ENCODE measurements around the gene ITPR2. TPM values are rescaled to one million over a fixed set of nuclear protein-coding genes. Genes with fewer than 3 reads are reported as not detected.

The ITPR2 gene
- total RNA-seq, 1 donor: 33.4 TPM

DNA sequence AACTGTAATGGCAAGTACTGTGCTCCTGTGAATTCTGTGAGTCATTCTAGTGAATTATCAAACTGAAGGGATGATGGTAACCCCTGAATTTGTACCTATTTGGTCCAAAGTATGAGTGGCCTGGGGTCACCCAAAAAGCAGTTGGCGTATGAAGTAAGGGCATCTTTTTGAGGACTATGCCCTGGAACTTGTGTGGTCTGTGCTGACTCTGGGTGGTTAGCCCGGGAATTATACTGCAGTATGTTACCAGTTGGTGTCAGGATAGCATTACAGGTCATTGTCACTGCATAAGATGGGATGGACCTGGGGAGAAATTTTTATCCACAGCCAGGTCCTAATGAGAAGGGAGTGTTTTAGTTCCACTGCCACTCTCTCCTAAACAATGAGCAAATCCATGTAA, 462.9 kb downstream of the ITPR2 start:
- H3K4me1 ChIP-seq (ENCODE audit: insufficient read depth, low read length): no peaks in the 10 kb centered on the region
- H3K4me3 ChIP-seq (ENCODE audit: low read length): no peak overlapping the region
- H3K9me3 ChIP-seq (ENCODE audit: low read depth, low read length): no peaks in the 10 kb centered on the region
- no peaks in the 10 kb centered on the region for H3K27me3 ChIP-seq (ENCODE audit: insufficient read depth, low read length)

GRCh38 chr12:26369588-26369987, 463.4 kb downstream of the ITPR2 start:
- Histone ChIP-seq H3K9me3 (ENCODE audit: low read depth, low read length) (no peaks in the 10 kb centered on the region), H3K4me1 (ENCODE audit: insufficient read depth, low read length) (no peaks in the 10 kb centered on the region), H3K27me3 (ENCODE audit: insufficient read depth, low read length) (no peaks in the 10 kb centered on the region), H3K4me3 (ENCODE audit: low read length) (no peak overlapping the region)

DNA sequence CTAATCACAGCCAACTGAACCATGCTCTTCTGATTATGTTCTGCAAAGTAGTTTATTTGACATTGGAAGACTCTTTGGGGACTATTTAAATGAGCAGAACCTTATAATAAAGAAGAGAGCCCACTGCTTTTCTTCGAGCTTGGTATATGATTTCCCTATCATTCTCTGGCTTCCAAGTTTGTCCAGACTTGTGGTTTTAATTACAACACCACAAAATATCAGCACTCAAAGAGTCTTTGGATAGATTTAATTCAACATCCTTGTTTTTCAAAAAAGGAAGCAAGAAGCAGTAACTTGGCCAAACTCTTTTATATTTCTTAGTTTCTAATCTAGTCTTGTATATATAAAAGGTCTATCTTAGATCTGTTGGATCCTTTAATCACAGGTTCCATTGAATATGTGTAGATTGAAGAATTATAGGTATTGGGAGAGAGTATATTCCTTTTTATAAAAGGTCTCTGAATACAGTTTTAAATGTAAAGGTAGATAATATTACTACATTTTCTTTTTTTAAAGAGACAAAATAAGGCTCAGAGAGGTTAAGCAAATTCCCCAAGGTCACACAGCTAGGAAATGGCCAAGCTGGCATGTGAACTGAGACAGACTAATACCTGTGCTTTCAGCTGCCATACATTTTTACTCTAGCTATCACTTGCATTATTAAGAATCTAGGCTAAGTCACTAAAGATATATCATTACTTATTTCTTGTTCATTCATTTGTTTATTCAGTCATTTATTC, 464.8 kb downstream of the ITPR2 start:
- Histone ChIP-seq H3K4me3 (ENCODE audit: low read length) (no peak overlapping the region), H3K4me1 (ENCODE audit: insufficient read depth, low read length) (no peaks in the 10 kb centered on the region), H3K27me3 (ENCODE audit: insufficient read depth, low read length) (no peaks in the 10 kb centered on the region), H3K9me3 (ENCODE audit: low read depth, low read length) (no peaks in the 10 kb centered on the region)

GRCh38 chr12:26361964-26362363, 471.0 kb downstream of the ITPR2 start:
- no peaks in the 10 kb centered on the region for H3K4me1 ChIP-seq (ENCODE audit: insufficient read depth, low read length)
- no peak overlapping the region for H3K4me3 ChIP-seq (ENCODE audit: low read length)
- H3K27me3 ChIP-seq (ENCODE audit: insufficient read depth, low read length): no peaks in the 10 kb centered on the region
- no peaks in the 10 kb centered on the region for H3K9me3 ChIP-seq (ENCODE audit: low read depth, low read length)

GRCh38 chr12:26360062-26360461, 472.9 kb downstream of the ITPR2 start:
- no peak overlapping the region for H3K4me3 ChIP-seq (ENCODE audit: low read length)
- no peaks in the 10 kb centered on the region for H3K27me3 ChIP-seq (ENCODE audit: insufficient read depth, low read length)
- H3K4me1 ChIP-seq (ENCODE audit: insufficient read depth, low read length): no peaks in the 10 kb centered on the region
- H3K9me3 ChIP-seq (ENCODE audit: low read depth, low read length): no peaks in the 10 kb centered on the region

DNA sequence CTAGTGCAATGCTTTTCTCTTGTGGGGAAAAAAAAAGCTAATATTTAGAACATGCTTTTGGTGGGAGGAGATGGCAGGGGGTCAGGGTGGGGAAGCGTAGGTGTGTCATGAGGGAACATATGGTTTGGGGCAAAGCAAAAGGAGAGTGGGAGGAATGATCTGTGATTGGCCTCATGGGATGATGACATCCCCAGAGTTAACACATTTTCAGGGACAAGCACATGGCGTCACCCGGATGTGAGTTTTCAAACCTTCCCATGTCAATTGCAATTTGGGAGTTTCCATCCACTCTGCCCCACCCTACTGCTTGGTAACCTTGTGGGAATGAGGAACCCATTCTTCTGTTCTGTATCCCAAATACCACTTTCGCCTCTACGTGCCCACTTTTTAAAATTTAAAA, 473.4 kb downstream of the ITPR2 start:
- Histone ChIP-seq H3K9me3 (ENCODE audit: low read depth, low read length) (no peaks in the 10 kb centered on the region), H3K4me1 (ENCODE audit: insufficient read depth, low read length) (no peaks in the 10 kb centered on the region), H3K4me3 (ENCODE audit: low read length) (no peak overlapping the region), H3K27me3 (ENCODE audit: insufficient read depth, low read length) (no peaks in the 10 kb centered on the region)

DNA sequence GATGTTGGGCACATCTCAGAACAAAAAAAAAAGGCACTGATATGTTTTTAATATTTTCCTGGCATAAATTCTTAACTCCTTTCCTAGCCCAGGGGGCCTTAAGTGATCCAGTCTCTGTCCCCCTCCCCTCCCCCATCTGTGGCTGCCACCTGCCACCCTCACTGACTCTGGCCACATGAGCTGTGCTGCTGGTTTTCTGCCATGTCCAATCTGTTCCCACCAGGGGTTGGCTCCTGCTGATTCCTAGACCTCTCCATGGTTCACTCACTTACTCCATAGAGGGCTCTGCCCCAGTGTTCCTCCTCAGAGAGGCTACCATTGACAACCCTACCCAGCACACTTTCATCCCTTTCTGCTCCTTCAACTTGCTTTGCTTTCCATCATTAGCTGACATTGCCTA, 474.3 kb downstream of the ITPR2 start:
- Histone ChIP-seq H3K27me3 (ENCODE audit: insufficient read depth, low read length) (no peaks in the 10 kb centered on the region), H3K4me1 (ENCODE audit: insufficient read depth, low read length) (no peaks in the 10 kb centered on the region), H3K9me3 (ENCODE audit: low read depth, low read length) (no peaks in the 10 kb centered on the region), H3K4me3 (ENCODE audit: low read length) (no peak overlapping the region)

GRCh38 chr12:26347300-26347699, 485.7 kb downstream of the ITPR2 start:
- H3K9me3 ChIP-seq (ENCODE audit: low read depth, low read length): no peaks in the 10 kb centered on the region

GRCh38 chr12:26346736-26347135, 486.3 kb downstream of the ITPR2 start:
- H3K9me3 ChIP-seq (ENCODE audit: low read depth, low read length): no peaks in the 10 kb centered on the region

More at GRCh38 chr12:26347300-26347699, 485.7 kb downstream of the ITPR2 start:
- no peak overlapping the region for H3K4me3 ChIP-seq (ENCODE audit: low read length)
- no peaks in the 10 kb centered on the region for H3K27me3 ChIP-seq (ENCODE audit: insufficient read depth, low read length)
- no peaks in the 10 kb centered on the region for H3K4me1 ChIP-seq (ENCODE audit: insufficient read depth, low read length)

GRCh38 chr12:26345471-26346003, 487.5 kb downstream of the ITPR2 start:
- H3K4me1 ChIP-seq (ENCODE audit: insufficient read depth, low read length): peaks cover 9% of the 10 kb centered on the region
- no peak overlapping the region for H3K4me3 ChIP-seq (ENCODE audit: low read length)
- H3K27me3 ChIP-seq (ENCODE audit: insufficient read depth, low read length): no peaks in the 10 kb centered on the region
- H3K9me3 ChIP-seq (ENCODE audit: low read depth, low read length): no peaks in the 10 kb centered on the region

More at GRCh38 chr12:26346736-26347135, 486.3 kb downstream of the ITPR2 start:
- Histone ChIP-seq H3K4me3 (ENCODE audit: low read length) (no peak overlapping the region), H3K27me3 (ENCODE audit: insufficient read depth, low read length) (no peaks in the 10 kb centered on the region), H3K4me1 (ENCODE audit: insufficient read depth, low read length) (no peaks in the 10 kb centered on the region)

- no peaks in the 10 kb centered on the region for H3K9me3 ChIP-seq (ENCODE audit: low read depth, low read length)
- no peak overlapping the region for H3K4me3 ChIP-seq (ENCODE audit: low read length)
- H3K4me1 ChIP-seq (ENCODE audit: insufficient read depth, low read length): peaks cover 15% of the 10 kb centered on the region
- no peaks in the 10 kb centered on the region for H3K27me3 ChIP-seq (ENCODE audit: insufficient read depth, low read length)
These were observed 491.5 kb downstream of the ITPR2 start for GRCh38 chr12:26341491-26341890.

DNA sequence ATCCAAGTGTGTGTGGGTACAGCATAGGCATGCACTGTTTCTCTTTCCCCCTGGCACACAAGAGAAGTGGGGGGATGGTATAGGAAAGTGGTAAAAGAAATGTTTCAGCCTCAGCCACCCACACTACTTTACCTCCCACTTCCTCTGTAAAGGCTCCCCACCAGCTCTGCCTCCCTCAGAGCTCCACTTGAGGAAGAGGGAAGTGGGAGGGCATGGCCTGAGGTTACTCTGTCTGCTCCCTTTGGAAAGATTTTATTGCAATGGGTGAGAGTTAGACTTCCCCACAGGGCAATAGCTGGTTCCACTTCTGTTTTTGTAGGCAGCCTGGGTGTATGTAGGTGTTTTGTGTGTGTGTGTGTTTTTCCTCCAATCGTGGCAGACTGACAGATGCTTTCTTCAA, 492.3 kb downstream of the ITPR2 start:
- Histone ChIP-seq H3K4me3 (ENCODE audit: low read length) (no peak overlapping the region), H3K4me1 (ENCODE audit: insufficient read depth, low read length) (peaks cover 15% of the 10 kb centered on the region), H3K9me3 (ENCODE audit: low read depth, low read length) (no peaks in the 10 kb centered on the region), H3K27me3 (ENCODE audit: insufficient read depth, low read length) (no peaks in the 10 kb centered on the region)

DNA sequence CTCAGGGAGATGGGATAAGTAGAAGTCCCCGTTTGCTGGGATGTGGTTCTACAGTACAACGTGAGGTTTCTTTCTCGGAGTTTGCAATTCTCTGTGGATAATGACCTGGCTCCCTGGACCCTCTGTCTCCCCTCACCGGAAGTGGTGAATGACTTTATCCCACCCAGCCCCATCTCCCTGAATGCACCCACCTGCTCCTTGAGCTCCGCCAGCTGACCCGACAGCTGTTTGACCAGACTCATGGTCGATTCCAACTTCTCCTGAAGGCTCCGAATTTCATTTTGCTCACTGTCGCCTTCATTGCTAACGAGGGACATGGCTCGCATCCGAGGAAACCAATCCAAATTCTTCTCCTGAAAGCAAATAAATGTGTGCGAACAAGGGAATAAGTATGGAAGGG, 493.0 kb downstream of the ITPR2 start:
- Histone ChIP-seq H3K4me3 (ENCODE audit: low read length) (no peak overlapping the region), H3K4me1 (ENCODE audit: insufficient read depth, low read length) (peaks cover 15% of the 10 kb centered on the region), H3K27me3 (ENCODE audit: insufficient read depth, low read length) (no peaks in the 10 kb centered on the region), H3K9me3 (ENCODE audit: low read depth, low read length) (no peaks in the 10 kb centered on the region)

GRCh38 chr12:26338586-26339572, 494.1 kb downstream of the ITPR2 start:
- H3K9me3 ChIP-seq (ENCODE audit: low read depth, low read length): no peaks in the 10 kb centered on the region
- H3K4me3 ChIP-seq (ENCODE audit: low read length): no peak overlapping the region
- no peaks in the 10 kb centered on the region for H3K27me3 ChIP-seq (ENCODE audit: insufficient read depth, low read length)
- H3K4me1 ChIP-seq (ENCODE audit: insufficient read depth, low read length): peaks cover 15% of the 10 kb centered on the region

GRCh38 chr12:26335651-26336050, 497.3 kb downstream of the ITPR2 start:
- H3K27me3 ChIP-seq (ENCODE audit: insufficient read depth, low read length): no peaks in the 10 kb centered on the region
- no peaks in the 10 kb centered on the region for H3K9me3 ChIP-seq (ENCODE audit: low read depth, low read length)
- no peak overlapping the region for H3K4me3 ChIP-seq (ENCODE audit: low read length)
- peaks cover 7% of the 10 kb centered on the region for H3K4me1 ChIP-seq (ENCODE audit: insufficient read depth, low read length)
